SW480 (cell line): ENCODE measurements around the gene COPS6.
"Not testable (repeated sequence)": the region's sequence is repeated elsewhere in the genome, so short reads cannot be mapped to it uniquely, and the experiment has no call there.

Experiments used
- DNase-seq: peaks from one replicate; pipeline ENCODE4 v3.0.0-alpha.2; 2016; ENCODE audit warnings: low spot score

COPS6 gene

DNA sequence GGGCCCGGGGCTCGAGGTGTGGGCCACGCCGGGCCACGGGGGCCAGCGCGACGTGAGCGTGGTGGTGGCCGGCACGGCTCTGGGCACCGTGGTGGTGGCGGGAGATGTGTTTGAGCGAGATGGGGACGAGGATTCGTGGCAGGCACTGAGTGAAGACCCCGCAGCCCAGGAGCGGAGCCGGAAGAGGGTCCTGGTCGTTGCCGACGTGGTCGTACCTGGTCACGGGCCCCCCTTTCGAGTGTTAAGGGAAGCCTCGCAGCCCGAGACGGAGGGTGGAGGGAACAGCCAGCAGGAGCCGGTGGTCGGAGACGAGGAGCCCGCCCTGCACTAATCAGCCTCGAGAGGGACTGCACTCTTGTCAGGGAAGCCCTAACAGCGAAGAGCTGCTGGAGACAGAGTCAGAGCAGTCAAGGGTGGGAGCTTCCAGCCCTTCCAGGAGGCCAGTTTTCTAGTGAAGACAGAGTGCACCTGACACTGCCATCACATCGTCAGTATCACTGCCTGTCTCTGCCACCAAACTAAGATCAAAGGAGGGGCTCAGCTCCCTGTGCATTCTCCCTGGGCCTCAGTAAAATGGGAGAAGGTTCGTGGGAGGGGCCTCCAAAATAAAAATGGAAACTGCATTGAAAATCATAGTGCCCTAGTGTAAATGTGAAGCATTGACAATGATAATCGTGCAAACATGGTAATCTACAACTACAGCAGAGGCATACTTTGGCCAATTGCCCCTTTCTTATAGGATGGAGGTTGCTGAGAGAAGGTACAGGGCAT, 39.3 kb downstream of the COPS6 start:
- peak; percentile 57 for DNase-seq

- DNase-seq: no peak
These were observed 39.8 kb downstream of the COPS6 start for GRCh38 chr7:100128637-100128963.

DNA sequence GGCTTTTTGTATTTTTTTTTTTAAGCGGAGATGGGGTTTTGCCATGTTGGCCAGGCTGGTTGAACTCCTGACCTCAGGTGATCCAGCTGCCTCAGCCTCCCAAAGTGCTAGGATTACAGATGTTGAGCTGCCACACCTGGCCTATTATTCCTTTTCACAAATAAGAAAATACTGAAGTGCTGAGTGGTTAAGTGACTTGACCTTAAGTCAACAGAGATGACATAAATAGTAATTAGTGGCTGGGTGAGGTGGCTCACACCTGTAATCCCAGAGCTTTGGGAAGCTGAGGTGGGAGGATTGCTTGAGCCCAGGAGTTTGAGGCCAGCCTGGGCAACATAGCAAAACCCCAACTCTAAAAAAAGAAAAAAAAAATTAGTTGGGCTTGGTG, 41.4 kb downstream of the COPS6 start:
- DNase-seq: not testable (repeated sequence)

DNA sequence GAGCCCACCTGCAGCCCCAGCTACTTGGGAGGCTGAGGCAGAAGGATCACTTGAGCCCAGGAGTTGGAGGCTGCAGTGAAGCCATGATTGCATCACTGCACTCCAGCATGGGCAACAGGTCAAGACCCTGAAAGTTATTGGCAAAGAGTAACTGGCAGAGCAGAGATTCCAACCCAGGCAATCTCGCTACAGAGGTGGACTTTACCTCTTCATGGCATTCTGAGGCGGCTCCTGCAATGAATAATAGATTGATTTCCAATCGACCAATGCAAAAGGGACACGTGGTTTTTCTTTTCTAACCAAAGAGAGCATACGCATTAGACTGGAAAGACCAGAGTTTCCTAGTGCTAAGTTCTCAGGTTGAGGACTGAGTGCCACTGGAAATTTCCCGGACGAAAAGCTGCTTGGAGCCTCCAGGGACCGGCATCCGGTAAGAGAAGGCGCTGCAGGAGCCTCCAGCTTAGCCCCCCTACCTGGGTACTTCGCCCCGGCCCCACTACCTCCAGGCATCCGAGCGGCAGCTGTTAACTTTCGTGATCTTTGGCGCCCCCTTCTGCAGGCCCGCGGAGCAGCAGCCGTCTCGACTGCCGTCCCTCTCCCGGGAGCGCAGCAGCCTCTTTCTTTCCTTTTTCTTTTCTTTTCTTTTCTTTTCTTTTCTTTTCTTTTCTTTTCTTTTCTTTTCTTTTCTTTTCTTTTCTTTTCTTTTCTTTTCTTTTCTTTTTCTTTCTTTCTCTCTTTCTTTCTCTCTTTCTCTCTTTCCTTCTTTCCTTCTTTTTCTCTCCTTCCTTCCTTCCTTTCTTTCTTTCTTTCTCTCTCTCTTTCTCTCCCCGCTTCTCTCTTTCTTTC, 42.1 kb downstream of the COPS6 start:
- DNase-seq: peak; percentile 64

DNA sequence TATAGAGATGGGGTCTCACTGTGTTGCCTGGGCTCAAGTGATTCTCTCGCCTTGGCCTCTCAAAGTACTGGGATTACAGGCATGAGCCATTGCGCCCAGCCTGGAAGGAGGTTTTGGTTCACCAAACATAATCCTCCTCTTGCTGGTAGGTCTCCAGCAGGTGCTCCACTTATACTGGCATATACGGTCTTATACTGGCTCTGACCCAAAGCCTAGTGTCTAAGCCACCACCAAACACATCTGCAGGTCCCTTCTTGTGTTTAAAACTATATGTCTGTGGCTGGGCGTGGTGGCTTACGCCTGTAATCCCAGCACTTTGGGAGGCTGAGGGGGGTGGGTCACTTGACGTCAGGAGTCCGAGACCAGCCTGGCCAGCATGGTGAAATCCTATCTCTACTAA, 43.4 kb downstream of the COPS6 start:
- no peak for DNase-seq

DNA sequence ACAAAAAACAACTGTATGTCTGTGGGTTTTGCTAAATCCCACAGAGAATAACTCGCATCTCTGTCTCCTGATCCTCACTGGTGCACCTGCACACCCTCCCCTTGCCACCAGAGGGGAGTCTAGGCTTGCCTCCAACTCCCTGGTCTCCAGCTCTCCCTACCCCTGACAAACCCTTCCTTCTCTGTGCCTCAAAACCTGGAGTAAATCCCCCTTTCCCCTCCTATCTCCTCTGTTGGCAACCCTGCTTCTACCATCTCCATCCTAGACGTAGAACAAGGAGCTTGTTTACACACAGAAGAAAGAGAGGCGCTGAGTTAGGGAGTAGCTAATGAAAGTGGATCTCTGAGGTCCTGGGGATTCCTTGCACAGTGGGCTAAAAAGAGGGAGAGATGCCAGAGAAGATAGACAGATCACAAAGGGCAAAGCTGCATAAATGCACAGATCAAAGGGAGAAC, 44.0 kb downstream of the COPS6 start:
- peak; percentile 91 for DNase-seq

DNA sequence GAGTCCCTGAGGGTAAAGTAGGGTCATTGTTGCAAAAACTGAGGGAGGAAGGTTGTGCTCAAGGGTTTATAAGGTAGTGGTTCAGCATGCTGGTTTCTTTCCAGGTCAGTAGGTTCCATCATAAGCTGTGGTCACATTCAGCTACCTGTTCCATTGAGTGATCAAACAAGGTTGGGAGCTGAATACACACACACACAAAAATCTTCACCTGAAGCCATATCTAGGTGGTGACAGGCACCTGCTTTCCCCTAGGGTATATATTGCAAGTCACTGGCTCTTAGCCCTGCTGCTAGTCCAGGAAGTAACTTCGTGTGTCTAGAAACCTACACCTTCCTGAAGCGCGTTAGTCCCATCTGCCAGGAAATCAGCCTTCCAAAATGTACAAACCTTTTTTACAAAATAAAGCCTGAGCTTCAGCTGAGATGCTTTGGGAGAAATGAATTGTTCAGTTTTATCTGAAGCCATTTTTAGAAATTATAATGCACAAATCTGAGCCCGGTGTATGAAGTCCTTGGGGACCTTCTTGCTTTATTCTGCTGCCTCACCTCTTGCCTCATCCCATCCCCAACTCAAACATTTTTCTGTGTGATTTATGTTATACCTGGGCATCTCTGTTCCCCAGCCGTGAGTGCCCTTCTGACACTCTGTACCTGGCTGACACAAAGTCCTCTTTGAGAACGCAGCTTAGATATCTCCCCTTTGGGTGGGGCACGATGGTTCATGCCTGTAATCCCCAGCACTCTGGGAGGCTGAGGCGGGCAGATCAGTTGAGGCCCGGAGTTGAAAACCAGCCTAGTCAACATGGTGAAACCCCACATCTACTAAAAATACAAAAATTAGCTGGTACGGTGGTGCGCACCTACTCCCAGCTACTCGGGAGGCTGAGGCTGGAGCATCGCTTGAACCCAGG, 49.3 kb downstream of the COPS6 start:
- DNase-seq: peak; percentile 53

- DNase-seq: no peak
These were observed 52.8 kb downstream of the COPS6 start for GRCh38 chr7:100141555-100141949.
